Astrocyte of the cerebellum (primary cell): ENCODE data around the gene DPP6.

Experiments
- DNase-seq: peaks from one replicate; pipeline ENCODE4 v3.0.0-alpha.2; 2011; ENCODE audit warnings: low read depth
- H3K4me3 ChIP-seq: 2 replicates; pipeline ENCODE4 v1.5.1; 2011; ENCODE audit warnings: mild to moderate bottlenecking, low read depth, low read length, moderate library complexity
- in situ Hi-C: cut with HindIII; loops from 2 replicates; pipeline ENCODE4 v1.10.0; 2017; ENCODE audit warnings: low sequenced_read_pairs
- TF ChIP-seq, protein P1 (sequence below): IDR thresholded peaks from 2 replicates; pipeline ENCODE4 v1.5.1; 2012; ENCODE audit warnings: low read length, low read depth, moderate library complexity, mild to moderate bottlenecking; ENCODE audit errors: missing control alignments

DPP6 gene

DNA sequence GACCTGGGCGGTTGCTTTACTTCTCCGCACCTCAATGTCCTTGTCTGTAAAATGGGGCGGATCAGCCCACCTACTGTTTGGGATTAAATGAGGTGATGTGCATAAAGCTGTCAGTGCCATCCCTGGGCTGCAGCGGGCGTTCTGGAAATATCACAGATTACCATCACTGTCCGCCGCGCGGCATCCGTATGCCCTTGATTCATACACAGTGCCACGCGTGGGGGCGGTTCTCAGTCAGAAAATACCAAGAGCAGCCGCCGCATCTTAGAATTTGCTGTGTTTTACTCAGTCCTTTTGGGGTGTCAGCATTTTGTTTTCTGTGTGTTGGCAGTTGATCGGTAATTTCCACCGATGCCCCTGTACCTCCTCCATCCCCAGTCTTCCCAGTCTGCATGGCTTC is 338.8 kb downstream of the DPP6 start:
- TF ChIP-seq, protein P1, sequence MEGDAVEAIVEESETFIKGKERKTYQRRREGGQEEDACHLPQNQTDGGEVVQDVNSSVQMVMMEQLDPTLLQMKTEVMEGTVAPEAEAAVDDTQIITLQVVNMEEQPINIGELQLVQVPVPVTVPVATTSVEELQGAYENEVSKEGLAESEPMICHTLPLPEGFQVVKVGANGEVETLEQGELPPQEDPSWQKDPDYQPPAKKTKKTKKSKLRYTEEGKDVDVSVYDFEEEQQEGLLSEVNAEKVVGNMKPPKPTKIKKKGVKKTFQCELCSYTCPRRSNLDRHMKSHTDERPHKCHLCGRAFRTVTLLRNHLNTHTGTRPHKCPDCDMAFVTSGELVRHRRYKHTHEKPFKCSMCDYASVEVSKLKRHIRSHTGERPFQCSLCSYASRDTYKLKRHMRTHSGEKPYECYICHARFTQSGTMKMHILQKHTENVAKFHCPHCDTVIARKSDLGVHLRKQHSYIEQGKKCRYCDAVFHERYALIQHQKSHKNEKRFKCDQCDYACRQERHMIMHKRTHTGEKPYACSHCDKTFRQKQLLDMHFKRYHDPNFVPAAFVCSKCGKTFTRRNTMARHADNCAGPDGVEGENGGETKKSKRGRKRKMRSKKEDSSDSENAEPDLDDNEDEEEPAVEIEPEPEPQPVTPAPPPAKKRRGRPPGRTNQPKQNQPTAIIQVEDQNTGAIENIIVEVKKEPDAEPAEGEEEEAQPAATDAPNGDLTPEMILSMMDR = no peak
- no peak overlapping the region for H3K4me3 ChIP-seq
- no peak for DNase-seq
- in situ Hi-C loops = no loop called here

DNA sequence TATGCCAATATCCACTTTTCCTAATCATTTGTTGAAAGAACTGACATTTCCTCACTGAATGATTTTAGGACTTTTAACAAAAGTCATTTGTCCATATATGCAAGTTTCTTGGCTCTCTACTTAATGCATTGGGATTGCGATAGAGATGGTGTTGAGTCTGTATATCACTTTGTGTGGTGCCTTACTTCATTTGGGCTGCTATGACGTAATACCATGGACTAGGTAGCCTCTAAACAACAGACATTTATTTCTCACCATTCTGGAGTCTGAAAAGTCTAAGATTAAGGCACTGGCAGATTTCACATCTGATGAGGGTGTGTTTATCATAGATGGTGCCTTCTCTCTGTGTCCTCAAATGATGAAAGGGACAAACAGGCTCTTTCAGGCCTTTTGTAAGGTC is 342.6 kb downstream of the DPP6 start:
- TF ChIP-seq, protein P1 = no peak
- in situ Hi-C loops = no loop called here
- no peak for DNase-seq
- H3K4me3 ChIP-seq = no peak overlapping the region

DNA sequence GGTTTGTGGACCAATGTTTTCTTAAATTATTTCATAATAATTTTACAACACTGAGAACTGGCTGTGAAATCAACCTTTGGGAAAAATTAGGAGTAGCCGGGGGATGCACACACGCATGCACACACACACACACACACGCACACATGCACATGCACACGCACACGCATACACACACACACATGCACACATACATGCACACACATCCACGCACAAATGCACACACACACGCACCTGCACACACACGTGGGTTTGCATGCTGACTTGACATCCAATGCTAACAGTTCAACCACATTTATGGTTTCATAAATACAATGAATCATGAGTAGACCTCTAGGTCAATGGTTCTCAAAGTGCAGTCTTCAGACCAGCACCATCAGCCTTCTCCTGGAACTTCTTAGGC is 354.1 kb downstream of the DPP6 start:
- H3K4me3 ChIP-seq = no peak overlapping the region
- TF ChIP-seq, protein P1 = no peak
- in situ Hi-C loops = no loop called here
- DNase-seq = no peak

DNA sequence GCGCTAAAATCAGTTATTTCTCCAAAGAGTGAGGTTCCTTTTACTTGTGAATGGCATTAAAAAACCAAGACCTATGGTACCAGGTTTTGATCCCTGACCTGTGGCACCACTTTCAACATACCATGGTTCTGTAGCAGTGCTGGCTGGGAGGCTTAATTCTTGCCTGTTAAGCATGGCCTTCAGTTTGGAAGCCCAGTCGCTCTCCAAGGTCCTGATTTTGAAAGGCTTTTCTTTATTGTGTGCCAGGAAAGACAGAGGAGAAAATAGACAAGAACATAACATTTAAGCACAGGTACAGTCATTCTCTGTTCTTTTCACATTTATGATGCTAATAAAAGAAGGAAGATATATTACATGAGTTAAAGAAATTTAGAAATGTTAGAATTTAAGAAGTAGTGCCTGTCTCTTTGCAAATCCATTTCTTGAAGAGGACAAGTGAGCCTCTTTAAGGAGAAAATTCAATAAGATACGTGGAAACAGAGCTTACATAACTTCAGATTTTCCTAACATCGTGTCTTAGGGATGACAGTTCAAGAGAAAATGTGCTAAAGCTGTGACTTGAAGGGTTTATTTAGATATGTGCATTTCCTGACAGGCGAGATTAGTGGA is 357.6 kb downstream of the DPP6 start:
- in situ Hi-C loops = no loop called here
- no peak for DNase-seq
- TF ChIP-seq, protein P1 = no peak
- no peak overlapping the region for H3K4me3 ChIP-seq

DNA sequence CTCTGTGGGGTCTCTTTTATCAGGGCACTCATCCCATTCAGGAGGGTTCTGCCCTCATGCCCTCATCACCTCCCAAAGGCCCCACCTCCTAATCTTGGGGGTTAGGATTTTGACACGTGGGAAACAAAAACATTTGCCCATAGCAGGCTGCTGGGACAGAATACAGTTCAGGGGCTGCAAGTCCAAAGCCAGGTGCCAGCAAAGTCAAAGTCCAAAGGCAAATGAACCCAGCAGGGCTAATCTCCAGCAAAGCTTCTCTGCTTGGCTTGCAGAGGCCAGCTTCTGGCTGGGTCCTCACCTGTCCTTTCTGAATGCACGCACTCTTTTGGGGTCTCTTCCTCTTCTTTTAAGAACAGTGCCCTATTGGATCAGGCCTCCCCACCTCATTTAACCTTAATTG is 359.9 kb downstream of the DPP6 start:
- TF ChIP-seq, protein P1 = no peak
- H3K4me3 ChIP-seq = no peak overlapping the region
- in situ Hi-C loops = no loop called here
- DNase-seq = no peak

DNA sequence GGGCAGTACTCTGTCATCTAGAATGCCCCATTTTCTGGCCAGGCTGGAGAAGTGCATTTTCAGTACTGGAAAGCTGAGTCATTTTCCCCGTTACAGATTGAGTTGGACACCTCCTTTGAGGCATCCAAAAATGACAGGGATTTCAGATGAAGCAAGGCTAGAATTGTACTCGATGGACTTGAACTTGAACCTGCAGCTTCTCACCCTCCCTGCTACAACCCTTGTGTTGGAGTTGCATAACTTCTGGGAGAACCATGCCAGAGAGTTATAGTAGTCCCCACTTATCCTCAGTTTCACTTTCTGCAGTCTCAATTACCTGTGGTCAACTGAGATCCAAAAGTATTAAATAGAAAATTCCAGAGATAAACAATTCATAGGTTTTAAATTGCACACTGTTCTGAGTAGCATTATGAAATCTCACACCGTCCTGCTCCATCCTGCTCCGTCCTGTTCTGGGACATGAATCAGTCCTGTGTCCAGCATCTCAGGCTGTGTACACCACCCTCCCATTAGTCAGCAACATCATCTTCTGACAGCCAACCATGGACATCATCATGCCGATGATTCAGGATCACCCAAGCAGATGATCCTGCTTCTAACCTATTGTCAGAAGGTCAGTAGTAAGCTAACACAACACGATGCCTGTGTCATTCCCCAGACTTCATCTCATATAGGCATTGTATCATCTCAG is 363.7 kb downstream of the DPP6 start:
- in situ Hi-C loops = no loop called here
- no peak overlapping the region for H3K4me3 ChIP-seq
- TF ChIP-seq, protein P1 = no peak
- DNase-seq = no peak
